PC-9 (cell line): ENCODE measurements around the gene SEBOX.

Source experiments
- CTCF ChIP-seq: fragments of 200-600 bp; sonication (generic); conservative IDR thresholded peaks from 2 replicates; pipeline ENCODE4 v1.6.1; 2017; ENCODE audit warnings: mixed run types, antibody characterized with exemption, mild to moderate bottlenecking, moderate library complexity
- EZH2 ChIP-seq: fragments of 200-600 bp; sonication (generic); IDR thresholded peaks from 2 replicates; pipeline ENCODE4 v1.8.0; 2017; ENCODE audit warnings: antibody characterized with exemption, low read depth

GRCh38 chr17:28397275-28397674, 32.3 kb upstream of the SEBOX start:
- TF ChIP-seq CTCF (no peak), EZH2 (no peak)
